NCI-H82 treated with DMSO at 0.1 percent for 48 hours (cell line): ENCODE measurements around the gene CFAP299.

ENCODE experiments used
- DNase-seq: peaks from one replicate; lab custom pipeline; 2025; ENCODE audit not compliant: unreplicated experiment; lab: John Stamatoyannopoulos, UW

Gene CFAP299

GRCh38 chr4:80495865-80496264, 160.3 kb downstream of the CFAP299 start:
- DNase-seq = no peak

- no peak for DNase-seq
Measured at GRCh38 chr4:80498725-80499124, 163.2 kb downstream of the CFAP299 start.

DNA sequence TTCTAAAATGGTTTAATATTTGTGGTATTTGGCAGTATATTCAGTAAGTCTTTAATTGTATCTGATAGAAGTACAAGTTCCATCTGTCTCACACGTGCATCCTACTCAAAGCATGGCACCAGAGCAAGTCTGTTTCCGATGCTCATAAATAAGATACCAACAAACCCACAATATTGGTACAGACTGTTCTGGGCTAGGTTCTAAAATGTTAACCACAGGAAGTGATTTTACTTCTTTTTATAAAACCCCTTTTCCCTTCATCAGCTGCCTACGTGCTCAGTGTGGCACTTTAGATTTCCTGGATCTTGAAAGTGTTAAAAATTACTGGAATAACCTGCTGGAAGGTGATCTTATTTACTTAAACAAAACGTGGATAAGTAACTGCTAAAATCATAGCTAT, 165.1 kb downstream of the CFAP299 start:
- no peak for DNase-seq

DNA sequence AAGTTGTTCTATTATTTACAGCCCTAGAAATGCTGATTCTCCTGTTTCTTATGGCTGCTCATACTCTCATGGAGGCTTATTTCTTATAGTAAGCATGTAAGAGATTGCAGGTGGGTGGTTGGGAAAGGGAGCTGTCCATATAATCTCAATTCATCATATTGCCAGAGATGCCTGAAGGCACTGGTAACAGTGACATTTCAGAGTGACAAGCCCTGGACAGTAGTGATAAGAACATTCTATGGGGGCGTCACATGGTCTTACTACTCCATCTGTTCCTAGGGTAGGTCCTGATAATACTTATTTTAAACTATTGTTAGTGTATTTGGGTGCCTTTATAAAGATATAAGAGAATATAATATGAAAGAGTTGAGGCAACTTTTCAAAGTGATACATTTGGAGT, 171.5 kb downstream of the CFAP299 start:
- no peak for DNase-seq

- no peak for DNase-seq
Measured at GRCh38 chr4:80507507-80507906, 172.0 kb downstream of the CFAP299 start.

DNA sequence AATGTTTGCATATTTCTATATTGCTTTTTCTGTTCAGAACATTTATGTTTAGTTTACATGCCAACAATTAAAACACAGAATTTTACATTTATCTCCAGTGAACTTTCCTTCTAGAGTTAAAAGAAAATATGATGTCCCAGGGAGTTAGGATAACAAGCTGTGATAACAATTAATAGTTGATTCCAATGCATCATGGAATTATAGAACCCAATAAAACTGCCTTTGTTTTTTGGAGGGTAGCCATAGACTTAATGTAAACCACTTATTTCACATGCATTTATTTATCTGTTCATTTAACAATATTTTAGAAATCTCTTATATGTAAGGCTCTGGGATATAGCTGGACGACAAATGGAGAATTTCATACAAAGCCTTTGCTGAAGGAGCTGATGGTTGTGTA, 180.0 kb downstream of the CFAP299 start:
- no peak for DNase-seq

GRCh38 chr4:80521438-80521837, 185.9 kb downstream of the CFAP299 start:
- no peak for DNase-seq

- no peak for DNase-seq
Measured at GRCh38 chr4:80526697-80527096, 191.2 kb downstream of the CFAP299 start.

- no peak for DNase-seq
Measured at GRCh38 chr4:80529026-80529425, 193.5 kb downstream of the CFAP299 start.

DNA sequence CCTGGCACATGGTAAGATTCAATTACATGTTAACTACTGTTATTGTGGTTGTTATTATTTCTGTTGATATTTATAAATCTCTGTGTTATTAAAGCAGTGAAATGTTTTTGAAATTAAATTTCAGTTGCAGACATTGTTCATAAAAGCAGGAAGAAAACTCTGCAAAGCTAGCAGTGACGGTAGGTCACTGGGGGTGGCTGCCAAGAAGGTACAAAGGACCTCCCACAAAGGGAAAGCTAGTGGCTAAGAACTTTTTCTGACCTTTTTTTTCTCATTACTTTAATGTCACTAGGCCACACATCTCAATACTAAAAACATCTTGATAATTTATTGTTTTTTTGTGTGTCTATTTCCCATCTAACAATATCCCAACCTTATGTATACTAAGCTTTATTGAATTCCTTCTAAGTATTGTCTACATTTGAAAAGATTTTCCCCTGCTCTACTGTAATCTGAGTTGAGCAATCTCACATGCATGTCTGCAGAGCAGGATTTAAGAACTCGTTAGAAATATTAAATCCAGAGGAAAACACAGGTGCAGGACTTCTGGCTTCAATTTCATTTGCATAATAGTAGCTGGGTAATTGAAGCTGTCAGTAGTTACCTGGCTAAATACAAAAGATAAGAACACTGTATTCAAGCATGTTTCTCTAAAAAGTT, 197.3 kb downstream of the CFAP299 start:
- no peak for DNase-seq

- no peak for DNase-seq
Measured at GRCh38 chr4:80535551-80535950, 200.0 kb downstream of the CFAP299 start.

GRCh38 chr4:80538276-80538926, 202.9 kb downstream of the CFAP299 start:
- DNase-seq = no peak

DNA sequence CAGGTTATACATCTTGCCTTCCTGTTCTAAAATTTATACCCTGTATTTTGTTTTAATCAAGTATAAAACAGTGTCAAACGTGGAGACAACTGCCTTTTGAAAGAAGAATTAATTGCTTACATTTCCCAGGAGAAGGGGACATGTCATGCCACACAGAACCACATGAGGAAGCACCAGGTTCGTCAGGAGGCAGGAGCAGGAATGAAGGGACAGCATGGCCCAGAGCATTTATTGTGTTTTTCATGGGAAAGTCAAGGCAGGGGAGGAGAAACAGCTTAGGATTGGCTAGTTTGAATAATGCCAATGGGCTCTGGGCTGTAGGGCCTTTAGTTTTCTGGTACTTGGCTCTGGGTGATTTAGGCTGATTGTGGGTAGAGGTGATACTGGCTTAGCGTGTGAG, 203.7 kb downstream of the CFAP299 start:
- DNase-seq = no peak

DNA sequence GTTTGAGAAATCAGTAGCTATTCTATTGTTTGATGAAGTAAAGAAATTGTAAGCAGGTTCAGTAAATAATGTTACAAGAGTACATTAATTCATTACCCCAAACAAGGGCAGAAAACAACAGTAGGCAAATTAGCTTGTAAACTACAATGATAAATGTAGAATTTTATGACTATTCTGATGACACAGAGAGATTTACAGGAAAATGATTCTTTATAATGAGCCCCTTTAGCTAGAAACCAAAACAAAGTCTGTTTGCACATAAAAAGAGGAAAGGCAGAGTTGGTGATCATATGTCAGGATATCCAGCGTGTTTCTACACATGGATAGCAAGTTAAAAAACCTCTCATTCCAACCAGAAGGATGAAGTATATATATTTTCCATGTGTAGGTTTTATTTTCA, 204.8 kb downstream of the CFAP299 start:
- no peak for DNase-seq

GRCh38 chr4:80540785-80541469, 205.4 kb downstream of the CFAP299 start:
- no peak for DNase-seq

DNA sequence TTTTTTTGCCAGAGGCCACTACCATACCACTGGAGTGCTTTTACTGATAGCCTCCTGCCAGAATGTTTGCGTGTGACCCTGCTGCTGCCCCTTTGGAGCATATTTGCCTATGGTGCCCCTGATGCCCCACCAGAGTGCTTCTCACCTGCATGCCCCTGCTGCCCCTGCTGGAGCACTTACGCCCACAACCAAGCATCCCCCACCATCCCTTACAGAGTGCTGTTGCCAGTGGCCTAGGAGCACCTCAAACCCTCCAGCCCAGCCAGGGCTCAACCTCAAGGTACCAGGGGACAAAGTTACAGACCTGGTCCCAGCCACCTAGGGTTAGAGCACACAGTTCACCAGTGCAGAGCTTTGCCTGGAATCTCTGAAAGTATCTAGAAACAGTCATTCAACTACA, 207.2 kb downstream of the CFAP299 start:
- DNase-seq = no peak

DNA sequence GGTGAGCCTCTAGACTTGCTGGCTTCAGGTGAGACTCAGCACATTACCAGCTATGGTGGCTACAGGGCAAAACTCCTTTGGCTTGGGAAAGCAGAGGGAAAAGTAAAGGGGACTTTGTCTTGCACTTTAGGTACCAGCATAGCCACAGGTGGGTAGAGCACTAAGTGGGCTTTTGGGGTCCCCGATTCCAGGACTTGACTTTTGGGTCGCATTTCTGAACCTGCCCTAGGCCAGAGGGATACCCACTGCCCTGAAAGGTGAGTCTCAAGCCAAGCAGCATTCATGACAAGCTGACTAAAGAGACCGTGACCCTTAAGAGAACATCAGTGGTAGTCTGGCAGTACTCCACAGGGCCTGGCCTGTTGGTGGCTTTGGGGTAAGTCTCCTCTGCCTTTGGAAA, 224.8 kb downstream of the CFAP299 start:
- no peak for DNase-seq

DNA sequence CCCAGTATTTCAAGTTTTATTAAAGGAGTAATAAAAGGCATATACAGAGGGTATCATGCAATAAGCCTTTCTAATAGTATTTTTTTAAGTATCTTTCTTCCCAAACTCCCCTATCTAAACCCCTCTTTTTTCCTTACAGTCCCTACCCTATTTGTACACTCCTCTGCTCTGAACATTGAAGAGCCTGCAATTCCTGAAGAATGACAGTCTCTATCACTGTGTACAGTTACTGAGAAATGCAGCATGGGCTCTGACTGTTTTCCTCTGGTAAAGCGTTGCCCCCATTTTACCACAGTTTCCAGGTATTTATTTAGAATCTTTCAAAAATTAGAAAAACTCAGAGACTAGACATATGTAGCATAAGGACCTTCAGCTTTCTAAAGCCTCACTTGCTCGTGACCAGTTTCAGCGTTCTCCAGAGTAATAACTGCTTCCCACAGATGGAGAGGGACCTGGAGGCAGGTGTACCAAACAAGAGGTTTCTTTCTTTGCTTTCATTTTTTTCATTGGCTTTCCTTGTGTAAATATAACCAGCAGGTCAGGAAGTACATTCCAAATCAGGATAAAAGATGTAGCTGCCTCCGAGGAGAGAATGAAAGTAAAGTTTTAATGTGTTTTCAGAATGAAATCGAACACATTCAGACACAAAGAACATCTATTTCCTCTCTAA, 230.8 kb downstream of the CFAP299 start:
- DNase-seq = no peak

GRCh38 chr4:80568891-80569290, 233.4 kb downstream of the CFAP299 start:
- DNase-seq = no peak

- DNase-seq = no peak
Measured at GRCh38 chr4:80576796-80577195, 241.3 kb downstream of the CFAP299 start.

DNA sequence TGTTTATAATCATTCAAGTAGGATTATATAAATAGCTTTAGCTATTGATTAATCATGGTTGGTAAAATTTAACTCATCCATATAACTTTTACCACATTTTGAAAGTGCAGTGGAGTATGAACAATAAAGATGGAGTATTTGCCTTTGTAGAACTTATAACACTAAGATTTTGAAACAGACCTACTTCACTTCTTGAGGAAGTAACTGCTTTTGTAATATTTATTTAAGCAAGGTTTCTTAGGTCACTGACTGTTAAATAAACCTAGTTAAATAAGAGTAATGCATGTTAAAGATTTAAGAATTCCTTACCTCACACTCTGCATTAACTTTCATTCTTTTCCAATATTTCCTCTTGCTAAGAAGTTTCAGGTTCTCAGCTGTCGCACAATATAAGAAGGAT, 242.5 kb downstream of the CFAP299 start:
- no peak for DNase-seq

GRCh38 chr4:80585542-80585941, 250.0 kb downstream of the CFAP299 start:
- no peak for DNase-seq
